ENCODE data around the gene ARHGEF28. TPM values are rescaled to one million over a fixed set of nuclear protein-coding genes. Genes with fewer than 3 reads are reported as not detected.
A peak's percentile ranks its signal among the peaks of the same experiment; 100 is the strongest.

Gene ARHGEF28
- total RNA-seq, 1 donor from 2014 or later: 8.5 TPM

GRCh38 chr5:73615947-73616346 lies 10.0 kb upstream of the ARHGEF28 start:
- TF ChIP-seq CTCF (IDR thresholded peaks at IDR 0.05; ENCODE audit: insufficient read depth, low read depth, low read length) (no peak), EZH2 (IDR thresholded peaks at IDR 0.05; ENCODE audit: insufficient read depth, low read length) (no peak)
- H3K36me3 Mint-ChIP-seq (ENCODE audit: low read depth, unreplicated experiment): no peaks in the 10 kb centered on the region

GRCh38 chr5:73617510-73618279 lies 8.3 kb upstream of the ARHGEF28 start:
- TF ChIP-seq EZH2 (IDR thresholded peaks at IDR 0.05; ENCODE audit: insufficient read depth, low read length) (no peak), CTCF (IDR thresholded peaks at IDR 0.05; ENCODE audit: insufficient read depth, low read depth, low read length) (no peak)
- H2AFZ ChIP-seq (ENCODE audit: low read depth, low read length): peak overlapping the region; percentile 49
- DNase-seq (ENCODE audit: low read depth): peak; percentile 25
- no peaks in the 10 kb centered on the region for H3K36me3 ChIP-seq (ENCODE audit: insufficient read depth, low read length)
- FAIRE-seq: no peak
- H3K27ac ChIP-seq (ENCODE audit: low read depth, low read length): no peak overlapping the region
- Mint-ChIP-seq H3K4me1 (ENCODE audit: low read depth, unreplicated experiment) (peaks cover 6% of the 10 kb centered on the region), H3K9me3 (ENCODE audit: unreplicated experiment) (peaks cover 3% of the 10 kb centered on the region), H3K36me3 (ENCODE audit: low read depth, unreplicated experiment) (no peaks in the 10 kb centered on the region), H3K4me3 (ENCODE audit: unreplicated experiment) (no peak overlapping the region), H3K27ac (ENCODE audit: unreplicated experiment) (no peak overlapping the region), H3K27me3 (ENCODE audit: low read depth, unreplicated experiment) (no peaks in the 10 kb centered on the region)
- H3K9me3 ChIP-seq (ENCODE audit: insufficient read depth, low read depth, low read length): no peaks in the 10 kb centered on the region
- H4K20me1 ChIP-seq (ENCODE audit: insufficient read depth, low read length): no peaks in the 10 kb centered on the region
- H3K79me2 ChIP-seq (ENCODE audit: insufficient read depth, low read length): no peaks in the 10 kb centered on the region
- no peaks in the 10 kb centered on the region for H3K27me3 ChIP-seq (ENCODE audit: insufficient read depth, low read length)
- no peaks in the 10 kb centered on the region for H3K4me1 ChIP-seq (ENCODE audit: insufficient read depth, low read length)
- no peak overlapping the region for H3K9ac ChIP-seq (ENCODE audit: low read length)
- H3K4me3 ChIP-seq (ENCODE audit: insufficient read depth, low read depth, low read length): no peak overlapping the region
- peak overlapping the region; percentile 30 for H3K4me2 ChIP-seq (ENCODE audit: low read length)

More at GRCh38 chr5:73615947-73616346, 10.0 kb upstream of the ARHGEF28 start:
- no peaks in the 10 kb centered on the region for H3K79me2 ChIP-seq (ENCODE audit: insufficient read depth, low read length)
- Mint-ChIP-seq H3K27ac (ENCODE audit: unreplicated experiment) (no peak overlapping the region), H3K27me3 (ENCODE audit: low read depth, unreplicated experiment) (no peaks in the 10 kb centered on the region), H3K4me3 (ENCODE audit: unreplicated experiment) (no peak overlapping the region), H3K9me3 (ENCODE audit: unreplicated experiment) (peaks cover 3% of the 10 kb centered on the region), H3K4me1 (ENCODE audit: low read depth, unreplicated experiment) (peaks cover 6% of the 10 kb centered on the region)
- no peaks in the 10 kb centered on the region for H3K27me3 ChIP-seq (ENCODE audit: insufficient read depth, low read length)
- H4K20me1 ChIP-seq (ENCODE audit: insufficient read depth, low read length): no peaks in the 10 kb centered on the region
- no peaks in the 10 kb centered on the region for H3K4me1 ChIP-seq (ENCODE audit: insufficient read depth, low read length)
- H3K36me3 ChIP-seq (ENCODE audit: insufficient read depth, low read length): no peaks in the 10 kb centered on the region
- DNase-seq (ENCODE audit: low read depth) (no peak), FAIRE-seq (no peak)
- no peaks in the 10 kb centered on the region for H3K9me3 ChIP-seq (ENCODE audit: insufficient read depth, low read depth, low read length)
- no peak overlapping the region for H3K27ac ChIP-seq (ENCODE audit: low read depth, low read length)
- no peak overlapping the region for H3K4me2 ChIP-seq (ENCODE audit: low read length)
- no peak overlapping the region for H3K4me3 ChIP-seq (ENCODE audit: insufficient read depth, low read depth, low read length)
- H2AFZ ChIP-seq (ENCODE audit: low read depth, low read length): no peak overlapping the region
- H3K9ac ChIP-seq (ENCODE audit: low read length): no peak overlapping the region
